CD14-positive monocyte (primary cell): ENCODE data around the gene TLR9. TPM values are rescaled to one million over a fixed set of nuclear protein-coding genes. Genes with fewer than 3 reads are reported as not detected.
A peak's percentile ranks its signal among the peaks of the same experiment; 100 is the strongest.

Experiments used
- DNase-seq, 3 donors: peaks; one replicate each; pipeline ENCODE4 v3.0.0-alpha.2; 2011 to 2022
- H2AFZ ChIP-seq: 2 replicates; pipeline ENCODE4 v1.6.0; 2012; ENCODE audit warnings: mild to moderate bottlenecking, low read depth, low read length, inconsistent platforms; ENCODE audit not compliant: insufficient read depth, poor library complexity, severe bottlenecking
- H3K27ac ChIP-seq, 2 donors: 1 replicate in 1 of 2; 2 replicates in 1 of 2; pipeline ENCODE4 v1.5.1; 2012 to 2013; ENCODE audit warnings: low read length in 2 of 2, control low read depth in 1 of 2, inconsistent platforms in 1 of 2, low read depth in 1 of 2, mild to moderate bottlenecking in 1 of 2
- H3K27me3 ChIP-seq, 2 donors: one replicate each; pipeline versions ENCODE4 v1.6.0 to v1.6.1; 2011 to 2013; ENCODE audit warnings: low read length in 2 of 2; ENCODE audit not compliant: control insufficient read depth in 2 of 2, insufficient read depth in 2 of 2
- H3K36me3 ChIP-seq, 2 donors: replicated peaks in 1 of 2; 1 replicate in 1 of 2; 2 replicates in 1 of 2; pipeline versions ENCODE4 v1.5.1 to v1.6.1; 2012 to 2013; ENCODE audit warnings: low read length in 2 of 2, control low read depth in 1 of 2, inconsistent platforms in 1 of 2, mild to moderate bottlenecking in 1 of 2; ENCODE audit not compliant: insufficient read depth in 2 of 2, control insufficient read depth in 1 of 2
- H3K4me1 ChIP-seq, 2 donors: 1 replicate in 1 of 2; 2 replicates in 1 of 2; pipeline versions ENCODE4 v1.5.1 to v1.6.1; 2012 to 2013; ENCODE audit warnings: low read length in 2 of 2, control low read depth in 1 of 2, inconsistent platforms in 1 of 2, mild to moderate bottlenecking in 1 of 2, moderate library complexity in 1 of 2; ENCODE audit not compliant: insufficient read depth in 2 of 2, control insufficient read depth in 1 of 2
- H3K4me2 ChIP-seq: replicated peaks from 2 replicates; pipeline ENCODE3; 2012; ENCODE audit warnings: low read length, moderate library complexity, mild to moderate bottlenecking; ENCODE audit not compliant: poor library complexity, severe bottlenecking; ENCODE audit errors: extremely low read depth
- H3K4me3 ChIP-seq, 3 experiments: fragments of 200-600 bp in 1 of 3; sonication (generic) in 1 of 3; replicated peaks in 1 of 3; 1 replicate in 2 of 3; 2 replicates in 1 of 3; pipeline ENCODE4 v1.5.1; 2011 to 2013; ENCODE audit warnings: low read length in 3 of 3, mild to moderate bottlenecking in 3 of 3, control low read depth in 2 of 3, low read depth in 2 of 3, inconsistent platforms in 1 of 3, moderate library complexity in 1 of 3
- H3K79me2 ChIP-seq: 2 replicates; pipeline ENCODE4 v1.6.0; 2012; ENCODE audit warnings: mild to moderate bottlenecking, control low read depth, inconsistent platforms, low read length, moderate library complexity; ENCODE audit not compliant: insufficient read depth
- H3K9ac ChIP-seq: 2 replicates; pipeline ENCODE4 v1.6.0; 2017; ENCODE audit warnings: low read length, mild to moderate bottlenecking; ENCODE audit not compliant: insufficient read depth, poor library complexity, severe bottlenecking
- H3K9me3 ChIP-seq, 2 donors: replicated peaks in 1 of 2; 1 replicate in 1 of 2; 2 replicates in 1 of 2; pipeline versions ENCODE4 v1.5.1 to v1.6.1; 2012 to 2013; ENCODE audit warnings: low read length in 2 of 2, control low read depth in 1 of 2; ENCODE audit not compliant: control insufficient read depth in 1 of 2, insufficient read depth in 1 of 2
- H4K20me1 ChIP-seq: 2 replicates; pipeline ENCODE4 v1.6.0; 2012; ENCODE audit warnings: mild to moderate bottlenecking, low read length, control low read depth, moderate library complexity; ENCODE audit not compliant: insufficient read depth
- H3K27ac Mint-ChIP-seq, 7 donors: one replicate each; pipeline ENCODE4 v1.8.0; 2020; ENCODE audit warnings: mild to moderate bottlenecking in 7 of 7, mixed read lengths in 7 of 7, moderate library complexity in 6 of 7, inconsistent platforms in 2 of 7
- H3K27me3 Mint-ChIP-seq, 3 donors: one replicate each; pipeline ENCODE4 v1.8.0; 2021 to 2022; ENCODE audit warnings: low read depth in 3 of 3, mild to moderate bottlenecking in 3 of 3, mixed read lengths in 3 of 3, moderate library complexity in 3 of 3, inconsistent platforms in 1 of 3
- H3K36me3 Mint-ChIP-seq, 2 donors: one replicate each; pipeline ENCODE4 v1.8.0; 2020; ENCODE audit warnings: mixed read lengths in 2 of 2, inconsistent platforms in 1 of 2, mild to moderate bottlenecking in 1 of 2
- H3K4me1 Mint-ChIP-seq: one replicate; pipeline ENCODE4 v1.8.0; 2020; ENCODE audit warnings: mild to moderate bottlenecking, mixed read lengths
- H3K4me3 Mint-ChIP-seq, 2 donors: one replicate each; pipeline ENCODE4 v1.8.0; 2020; ENCODE audit warnings: mild to moderate bottlenecking in 2 of 2, mixed read lengths in 2 of 2, moderate library complexity in 1 of 2
- H3K9me3 Mint-ChIP-seq, 7 donors: one replicate each; pipeline ENCODE4 v1.8.0; 2020 to 2022; ENCODE audit warnings: mixed read lengths in 7 of 7, mild to moderate bottlenecking in 6 of 7, moderate library complexity in 6 of 7, inconsistent platforms in 2 of 7
- WGBS: methylation state at CpG from one replicate; pipeline ENCODE4 v1.1.5; 2013; ENCODE audit warnings: missing lambda C conversion rate; ENCODE audit not compliant: insufficient coverage; 5-methylcytosine and 5-hydroxymethylcytosine counted together
- intact Hi-C, 2 donors: fragments of 100-400 bp; cut with micrococcal nuclease; formaldehyde crosslinking; loops; one replicate each; pipeline versions ENCODE4 v1.15.0 to v1.15.1; 2023
- polyA plus RNA-seq, 3 donors: library from polyadenylated mRNA; depleted of rRNA in 1 of 3; unstranded in 2 of 3; stranded (reverse) in 1 of 3; fragments of 300-500 nt in 2 of 3; fragments of >200 nt in 1 of 3; fragmentation: Illumina TruSeq in 2 of 3; gene quantifications; 1 replicate in 2 of 3; 2 replicates in 1 of 3; pipeline ENCODE4 v1.2.3, GENCODE V29; 2012 to 2021
- TF ChIP-seq, protein P1 (sequence below): fragments of 200-600 bp; IDR thresholded peaks from one replicate; pipeline ENCODE4 v1.8.0; 2022; ENCODE audit warnings: antibody characterized with exemption, mild to moderate bottlenecking

TLR9 gene
- polyA plus RNA-seq, 3 donors = 0.91 TPM; not detected in 2

GRCh38 chr3:52198643-52199608 is 26.5 kb downstream of the TLR9 start:
- Mint-ChIP-seq H3K36me3 (peaks cover 24 to 31% of the 10 kb centered on the region in 2 donors), H3K4me3 (peak overlapping the region; percentile 97 to 98), H3K4me1 (peaks cover 82% of the 10 kb centered on the region), H3K27ac (peak overlapping the region; percentile 90 to 98 (median 94)), H3K27me3 (no peaks in the 10 kb centered on the region), H3K9me3 (no peaks in the 10 kb centered on the region)
- Histone ChIP-seq H3K9me3 (no peaks in the 10 kb centered on the region), H3K4me2 (peak overlapping the region; percentile 84), H3K36me3 (peaks cover 7 to 10% of the 10 kb centered on the region in 2 donors), H3K79me2 (peaks cover 46% of the 10 kb centered on the region), H3K27me3 (no peaks in the 10 kb centered on the region), H3K27ac (peak overlapping the region; percentile 76 to 83), H3K4me3 (peak overlapping the region; percentile 66 to 86 (median 80)), H3K9ac (peak overlapping the region; percentile 88), H4K20me1 (peaks cover 24% of the 10 kb centered on the region), H2AFZ (peak overlapping the region; percentile 71), H3K4me1 (peaks cover 81 to 87% of the 10 kb centered on the region in 2 donors)
- 31% methylated on average over 8 of the region's 14 CpGs for WGBS
- peak in 1 of 3 donors; percentile 12 for DNase-seq
- TF ChIP-seq, protein P1, sequence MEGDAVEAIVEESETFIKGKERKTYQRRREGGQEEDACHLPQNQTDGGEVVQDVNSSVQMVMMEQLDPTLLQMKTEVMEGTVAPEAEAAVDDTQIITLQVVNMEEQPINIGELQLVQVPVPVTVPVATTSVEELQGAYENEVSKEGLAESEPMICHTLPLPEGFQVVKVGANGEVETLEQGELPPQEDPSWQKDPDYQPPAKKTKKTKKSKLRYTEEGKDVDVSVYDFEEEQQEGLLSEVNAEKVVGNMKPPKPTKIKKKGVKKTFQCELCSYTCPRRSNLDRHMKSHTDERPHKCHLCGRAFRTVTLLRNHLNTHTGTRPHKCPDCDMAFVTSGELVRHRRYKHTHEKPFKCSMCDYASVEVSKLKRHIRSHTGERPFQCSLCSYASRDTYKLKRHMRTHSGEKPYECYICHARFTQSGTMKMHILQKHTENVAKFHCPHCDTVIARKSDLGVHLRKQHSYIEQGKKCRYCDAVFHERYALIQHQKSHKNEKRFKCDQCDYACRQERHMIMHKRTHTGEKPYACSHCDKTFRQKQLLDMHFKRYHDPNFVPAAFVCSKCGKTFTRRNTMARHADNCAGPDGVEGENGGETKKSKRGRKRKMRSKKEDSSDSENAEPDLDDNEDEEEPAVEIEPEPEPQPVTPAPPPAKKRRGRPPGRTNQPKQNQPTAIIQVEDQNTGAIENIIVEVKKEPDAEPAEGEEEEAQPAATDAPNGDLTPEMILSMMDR = no peak
- intact Hi-C loops = loop anchor here (5.0 kb wide), 2 partner anchors 47 to 137 kb away; partner anchors contain the start of gene POC1A (in 1 of the 2)

DNA sequence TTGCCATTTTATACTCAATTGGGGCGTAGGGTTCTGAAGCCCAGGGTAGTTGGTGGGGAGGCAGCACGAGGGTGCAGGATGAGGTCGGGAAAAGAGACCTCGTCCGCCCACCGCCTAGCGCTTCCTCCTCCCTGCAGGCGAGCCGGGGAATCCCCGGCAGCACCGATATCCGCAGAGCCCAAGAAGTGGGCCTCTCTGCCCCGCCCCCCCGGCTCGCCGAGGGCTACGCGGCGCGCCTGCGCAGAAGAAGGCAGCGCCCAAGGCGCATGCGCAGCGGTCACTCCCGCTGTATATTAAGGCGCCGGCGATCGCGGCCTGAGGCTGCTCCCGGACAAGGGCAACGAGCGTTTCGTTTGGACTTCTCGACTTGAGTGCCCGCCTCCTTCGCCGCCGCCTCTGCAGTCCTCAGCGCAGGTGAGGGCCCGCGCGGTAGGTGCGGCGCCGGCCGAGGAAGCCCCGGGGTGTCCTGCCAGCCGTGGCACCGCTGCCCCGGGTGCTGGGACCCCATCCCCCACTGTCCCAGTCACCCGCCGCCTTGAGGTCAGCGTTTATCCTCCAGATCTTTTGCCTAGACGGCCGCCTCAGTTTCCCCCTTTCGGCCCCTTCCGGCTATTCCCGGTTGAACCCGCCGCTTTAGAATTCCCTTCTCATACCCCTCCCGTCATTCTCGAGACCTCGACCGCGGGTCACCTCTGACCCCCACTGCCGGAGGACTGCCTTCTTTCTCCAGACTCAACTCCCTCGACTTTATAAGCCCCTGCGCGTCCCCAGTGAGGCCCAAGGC is 27.4 kb downstream of the TLR9 start, which contains the start of gene ALAS1:
Gene ALAS1, plus strand, starts transcription at position 319 of the 784 bp plus-strand sequence. CDS start 1,082 bp downstream, outside the sequence.
- Mint-ChIP-seq H3K36me3 (peaks cover 15 to 22% of the 10 kb centered on the region in 2 donors), H3K27ac (peak within 1 kb of the TSS; percentile 92 to 98 (median 94)), H3K9me3 (no peaks in the 10 kb centered on the region), H3K27me3 (peaks cover 0 to under 1% (median 0%) of the 10 kb centered on the region in 3 donors), H3K4me1 (peaks cover 73% of the 10 kb centered on the region), H3K4me3 (peak within 1 kb of the TSS; percentile 97 to 98)
- Histone ChIP-seq H3K9ac (peak within 1 kb of the TSS; percentile 88), H3K79me2 (peaks cover 37% of the 10 kb centered on the region), H4K20me1 (peaks cover 22% of the 10 kb centered on the region), H3K4me2 (peak within 1 kb of the TSS; percentile 84), H3K4me1 (peaks cover 72 to 78% of the 10 kb centered on the region in 2 donors), H3K36me3 (peaks cover 0 to 1% of the 10 kb centered on the region in 2 donors), H3K4me3 (peak within 1 kb of the TSS; percentile 66 to 86 (median 80)), H2AFZ (peak within 1 kb of the TSS; percentile 71), H3K9me3 (no peaks in the 10 kb centered on the region), H3K27me3 (no peaks in the 10 kb centered on the region), H3K27ac (peak within 1 kb of the TSS; percentile 76 to 83)
- 0% methylated on average over 69 of the region's 71 CpGs for WGBS
- intact Hi-C loops = loop anchor here (5.0 kb wide), 2 partner anchors 46 to 136 kb away; partner anchors contain the start of gene POC1A (in 1 of the 2)
- DNase-seq = peak; percentile 92 to 93 (median 93)
- TF ChIP-seq, protein P1 = no peak
